SW480 (cell line): Measurements from ENCODE around the gene LRRC18.

ENCODE experiments used
- DNase-seq: peaks from one replicate; pipeline ENCODE4 v3.0.0-alpha.2; 2016; ENCODE audit warnings: low spot score

LRRC18 gene

GRCh38 chr10:48880016-48880705 is 59.5 kb downstream of the LRRC18 start:
- no peak for DNase-seq

DNA sequence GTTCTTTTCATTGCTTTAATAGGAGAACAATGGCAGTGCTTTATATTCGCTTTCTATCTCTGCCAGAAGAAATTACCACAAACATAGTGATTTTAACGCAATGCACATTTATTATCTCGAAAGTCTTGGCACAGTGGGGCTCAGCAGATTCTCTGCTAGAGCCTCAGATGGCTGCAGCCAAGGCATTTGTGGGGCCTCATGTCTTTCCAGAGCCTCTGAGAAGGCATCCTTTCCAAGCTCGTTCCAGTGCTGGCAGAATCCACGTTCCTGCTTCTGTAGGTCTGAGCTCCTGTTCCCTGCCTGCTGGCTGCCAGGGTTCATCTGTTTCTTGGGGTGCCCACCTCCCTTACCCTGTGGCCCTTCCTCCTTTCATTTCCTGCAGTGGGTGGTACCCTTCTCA is 60.2 kb downstream of the LRRC18 start:
- no peak for DNase-seq

DNA sequence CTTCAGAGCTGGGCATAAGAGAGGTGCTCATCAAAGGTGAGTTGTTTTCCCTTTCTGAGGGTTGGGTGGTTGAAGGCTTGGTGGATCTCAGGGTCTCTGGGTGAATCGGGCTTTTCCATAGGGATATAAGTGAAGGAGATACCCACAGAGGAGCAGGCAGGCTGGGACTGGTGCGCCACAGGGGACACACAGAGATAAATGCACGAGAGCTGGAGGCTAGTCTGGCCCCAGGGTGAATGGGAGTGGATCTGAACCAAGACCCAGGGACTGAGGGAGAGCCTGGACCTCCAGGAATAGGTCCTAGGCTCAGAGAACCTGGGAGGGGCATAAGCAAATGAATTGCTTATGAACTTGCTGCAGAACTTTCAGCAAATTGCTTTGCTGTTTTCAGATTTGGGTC is 61.5 kb downstream of the LRRC18 start:
- no peak for DNase-seq

DNA sequence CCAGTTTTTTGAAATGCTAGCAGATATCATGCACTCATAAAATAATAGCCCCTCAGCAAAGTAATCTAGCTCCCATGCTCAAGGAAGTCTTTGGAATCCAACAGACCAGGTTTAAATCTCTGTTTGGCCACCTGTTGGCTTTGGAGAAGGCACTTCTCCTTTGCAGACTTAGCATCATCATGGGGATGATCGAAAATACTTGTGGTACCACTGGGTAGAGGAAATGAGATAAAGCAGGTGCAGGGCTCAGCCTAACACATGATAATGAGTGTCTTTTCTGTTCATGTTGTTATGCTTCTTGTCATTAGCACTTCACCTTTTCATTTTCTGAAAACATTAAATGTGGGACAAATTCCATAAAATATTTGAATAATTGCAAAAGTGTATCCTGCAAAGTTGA is 67.4 kb downstream of the LRRC18 start:
- no peak for DNase-seq
